Neuronal stem cell (in vitro differentiated cells): ENCODE measurements around the gene SOX18.
A peak's percentile ranks its signal among the peaks of the same experiment; 100 is the strongest.

Source experiments
- DNase-seq: peaks from one replicate; pipeline ENCODE4 v3.0.0-alpha.2; 2013; ENCODE audit warnings: low spot score
- H2AFZ ChIP-seq: one replicate; pipeline ENCODE4 v1.6.1; 2013; ENCODE audit warnings: mild to moderate bottlenecking, low read length, inconsistent platforms
- H2AK5ac ChIP-seq: 2 replicates; pipeline ENCODE4 v1.6.1; 2013; ENCODE audit warnings: low read depth, mild to moderate bottlenecking, inconsistent platforms, low read length, moderate library complexity, mixed read lengths
- H2BK120ac ChIP-seq: 2 replicates; pipeline ENCODE4 v1.6.1; 2013; ENCODE audit warnings: low read depth, mild to moderate bottlenecking, inconsistent platforms, low read length, moderate library complexity, mixed read lengths
- H2BK12ac ChIP-seq: one replicate; pipeline ENCODE4 v1.6.1; 2013; ENCODE audit warnings: low read length, inconsistent platforms
- H2BK15ac ChIP-seq: 2 replicates; pipeline ENCODE4 v1.6.1; 2013; ENCODE audit warnings: mild to moderate bottlenecking, low read length, inconsistent platforms, mixed read lengths
- H2BK5ac ChIP-seq: one replicate; pipeline ENCODE4 v1.6.1; 2013; ENCODE audit warnings: inconsistent platforms, mild to moderate bottlenecking, low read length, moderate library complexity
- H3K14ac ChIP-seq: one replicate; pipeline ENCODE4 v1.6.1; 2013; ENCODE audit warnings: low read length, inconsistent platforms
- H3K18ac ChIP-seq: 2 replicates; pipeline ENCODE4 v1.6.1; 2013; ENCODE audit warnings: low read length, inconsistent platforms
- H3K23ac ChIP-seq: 2 replicates; pipeline ENCODE4 v1.6.1; 2013; ENCODE audit warnings: low read depth, mild to moderate bottlenecking, mixed read lengths, low read length, inconsistent platforms; ENCODE audit not compliant: poor library complexity
- H3K27ac ChIP-seq: replicated peaks from 3 replicates; pipeline ENCODE4 v1.5.1; 2013; ENCODE audit warnings: low read length, inconsistent platforms
- H3K27me3 ChIP-seq, 3 experiments: 2 replicates each; pipeline ENCODE4 v1.6.1; 2013; ENCODE audit warnings: low read length in 3 of 3, mild to moderate bottlenecking in 2 of 3, inconsistent platforms in 1 of 3, low read depth in 1 of 3, mixed read lengths in 1 of 3, moderate library complexity in 1 of 3; ENCODE audit not compliant: control insufficient read depth in 3 of 3, insufficient read depth in 3 of 3
- H3K36me3 ChIP-seq, 2 donors: replicated peaks in 1 of 2; 2 replicates each; pipeline ENCODE4 v1.6.1; 2013; ENCODE audit warnings: low read length in 2 of 2; ENCODE audit not compliant: control insufficient read depth in 2 of 2, insufficient read depth in 2 of 2
- H3K4ac ChIP-seq: 2 replicates; pipeline ENCODE4 v1.6.1; 2013; ENCODE audit warnings: inconsistent platforms, mild to moderate bottlenecking, low read length, moderate library complexity
- H3K4me1 ChIP-seq, 2 donors: 1 replicate in 1 of 2; 2 replicates in 1 of 2; pipeline ENCODE4 v1.6.1; 2013; ENCODE audit warnings: low read length in 2 of 2, low read depth in 1 of 2; ENCODE audit not compliant: control insufficient read depth in 2 of 2, insufficient read depth in 1 of 2
- H3K4me2 ChIP-seq: one replicate; pipeline ENCODE4 v1.6.1; 2013; ENCODE audit warnings: mild to moderate bottlenecking, low read length, inconsistent platforms; ENCODE audit not compliant: insufficient read depth, poor library complexity, severe bottlenecking
- H3K4me3 ChIP-seq, 2 donors: 2 replicates each; pipeline ENCODE4 v1.5.1; 2013; ENCODE audit warnings: low read length in 2 of 2, mild to moderate bottlenecking in 2 of 2, inconsistent platforms in 1 of 2, moderate library complexity in 1 of 2
- H3K79me1 ChIP-seq: one replicate; pipeline ENCODE4 v1.6.1; 2013; ENCODE audit warnings: low read depth, mild to moderate bottlenecking, inconsistent platforms, low read length, moderate library complexity
- H3K9ac ChIP-seq: one replicate; pipeline ENCODE4 v1.6.1; 2013; ENCODE audit warnings: mild to moderate bottlenecking, low read depth, low read length, inconsistent platforms; ENCODE audit not compliant: poor library complexity
- H3K9me3 ChIP-seq, 2 donors: replicated peaks in 1 of 2; 2 replicates each; pipeline versions ENCODE3 to v1.6.1; 2013; ENCODE audit warnings: low read length in 2 of 2, mild to moderate bottlenecking in 2 of 2, inconsistent platforms in 1 of 2, low read depth in 1 of 2, mixed read lengths in 1 of 2, moderate library complexity in 1 of 2; ENCODE audit not compliant: control insufficient read depth in 2 of 2, insufficient read depth in 1 of 2
- H4K8ac ChIP-seq: one replicate; pipeline ENCODE4 v1.6.1; 2013; ENCODE audit warnings: low read depth, mild to moderate bottlenecking, inconsistent platforms, low read length, moderate library complexity
- H4K91ac ChIP-seq: one replicate; pipeline ENCODE4 v1.6.1; 2013; ENCODE audit warnings: low read length, low read depth, mild to moderate bottlenecking, inconsistent platforms; ENCODE audit not compliant: poor library complexity
- WGBS, 2 donors: extraction: QIAGEN DNeasy Blood & Tissue Kit; methylation state at CpG; one replicate each; pipeline ENCODE4 v1.1.7; 2013; ENCODE audit warnings: missing lambda C conversion rate in 2 of 2, mixed read lengths in 1 of 2; ENCODE audit not compliant: insufficient read length in 2 of 2, insufficient replicate concordance in 1 of 2; ENCODE audit errors: extremely low coverage in 2 of 2; 5-methylcytosine and 5-hydroxymethylcytosine counted together

Gene SOX18

GRCh38 chr20:64025101-64025825 is 24.2 kb downstream of the SOX18 start:
- no peak overlapping the region for H3K4ac ChIP-seq
- peak overlapping the region; percentile 17 for H2BK15ac ChIP-seq
- H2BK120ac ChIP-seq = no peak overlapping the region
- no peaks in the 10 kb centered on the region for H3K27me3 ChIP-seq
- no peak overlapping the region for H3K4me2 ChIP-seq
- H4K91ac ChIP-seq = no peak overlapping the region
- peaks cover 0 to 3% of the 10 kb centered on the region in 2 donors for H3K9me3 ChIP-seq
- H2AK5ac ChIP-seq = no peak overlapping the region
- DNase-seq = no peak
- no peak overlapping the region for H3K9ac ChIP-seq
- no peak overlapping the region for H2AFZ ChIP-seq
- H4K8ac ChIP-seq = peak overlapping the region; percentile 17
- H3K18ac ChIP-seq = no peak overlapping the region
- H3K23ac ChIP-seq = peak overlapping the region; percentile 73
- H3K4me3 ChIP-seq = no peak overlapping the region
- no CpG with 5 or more reads among the region's 18 CpGs for WGBS, 2 donors
- peaks cover 25% of the 10 kb centered on the region for H3K79me1 ChIP-seq
- peaks cover 76 to 96% of the 10 kb centered on the region in 2 donors for H3K36me3 ChIP-seq
- no peak overlapping the region for H2BK12ac ChIP-seq
- H3K4me1 ChIP-seq = no peaks in the 10 kb centered on the region
- no peak overlapping the region for H2BK5ac ChIP-seq
- peak overlapping the region; percentile 56 for H3K14ac ChIP-seq
- no peak overlapping the region for H3K27ac ChIP-seq

GRCh38 chr20:64024141-64024990 is 25.1 kb downstream of the SOX18 start:
- H3K18ac ChIP-seq = no peak overlapping the region

GRCh38 chr20:64023361-64024140 is 25.9 kb downstream of the SOX18 start:
- no peak overlapping the region for H2BK12ac ChIP-seq
- H3K27ac ChIP-seq = no peak overlapping the region
- WGBS, 2 donors = no CpG with 5 or more reads among the region's 15 CpGs
- H2AK5ac ChIP-seq = no peak overlapping the region
- H3K18ac ChIP-seq = no peak overlapping the region
- H3K23ac ChIP-seq = peak overlapping the region; percentile 85
- no peak overlapping the region for H2AFZ ChIP-seq
- no peak overlapping the region for H2BK15ac ChIP-seq
- H4K91ac ChIP-seq = no peak overlapping the region
- no peak overlapping the region for H2BK5ac ChIP-seq
- no peak overlapping the region for H3K4me2 ChIP-seq
- no peak overlapping the region for H3K4me3 ChIP-seq
- peaks cover 24% of the 10 kb centered on the region for H3K79me1 ChIP-seq
- no peaks in the 10 kb centered on the region for H3K27me3 ChIP-seq
- peak overlapping the region; percentile 65 for H4K8ac ChIP-seq
- H3K9ac ChIP-seq = no peak overlapping the region
- DNase-seq = no peak
- H3K36me3 ChIP-seq = peaks cover 73 to 94% of the 10 kb centered on the region in 2 donors
- no peaks in the 10 kb centered on the region for H3K4me1 ChIP-seq
- H3K9me3 ChIP-seq = peaks cover 0 to 3% of the 10 kb centered on the region in 2 donors
- H2BK120ac ChIP-seq = no peak overlapping the region
- peak overlapping the region; percentile 17 for H3K14ac ChIP-seq
- no peak overlapping the region for H3K4ac ChIP-seq

More at GRCh38 chr20:64024141-64024990, 25.1 kb downstream of the SOX18 start:
- Histone ChIP-seq H2BK5ac (no peak overlapping the region), H3K23ac (peak overlapping the region; percentile 18), H2BK12ac (no peak overlapping the region), H3K27me3 (no peaks in the 10 kb centered on the region), H4K8ac (no peak overlapping the region), H2BK120ac (no peak overlapping the region), H3K4me1 (no peaks in the 10 kb centered on the region), H2AFZ (no peak overlapping the region), H3K9me3 (peaks cover 0 to 3% of the 10 kb centered on the region in 2 donors), H3K4me2 (no peak overlapping the region), H4K91ac (no peak overlapping the region), H2AK5ac (no peak overlapping the region), H3K4ac (no peak overlapping the region), H3K9ac (peak overlapping the region; percentile 37), H3K79me1 (peaks cover 24% of the 10 kb centered on the region), H3K14ac (no peak overlapping the region), H3K27ac (no peak overlapping the region), H3K4me3 (peak overlapping the region in 1 of 2 donors; percentile 44), H3K36me3 (peaks cover 72 to 94% of the 10 kb centered on the region in 2 donors), H2BK15ac (no peak overlapping the region)
- no peak for DNase-seq
- no CpG with 5 or more reads among the region's 17 CpGs for WGBS, 2 donors
